MCF 10A (cell line): ENCODE measurements around the gene MAGEF1. TPM values are rescaled to one million over a fixed set of nuclear protein-coding genes. Genes with fewer than 3 reads are reported as not detected.

Experiments
- BruUV-seq: library from RNA; stranded (reverse); fragments of 400-500 nt; replicated peaks from 2 replicates; lab custom pipeline; 2021; lab: Mats Ljungman, UMichigan
- CTCF ChIA-PET: fragments of 300-600 bp; sonication (Branson Sonifier 250); formaldehyde crosslinking; extraction: SDS; loops from one replicate; lab custom pipeline; 2021; ENCODE audit warnings: antibody characterized with exemption, inconsistent platforms; lab: Yijun Ruan, JAX
- POLR2A ChIA-PET: fragments of 300-600, 350-650 bp; sonication (Branson Sonifier 250); formaldehyde crosslinking; extraction: SDS; loops from one replicate; lab custom pipeline; 2020; ENCODE audit warnings: antibody characterized with exemption, inconsistent platforms; lab: Yijun Ruan, JAX
- DNase-seq: peaks from one replicate; pipeline ENCODE4 v3.0.0-alpha.2; 2018; ENCODE audit not compliant: unreplicated experiment
- H3K27ac Mint-ChIP-seq: one replicate; pipeline ENCODE4 v1.8.0; 2022; ENCODE audit warnings: mild to moderate bottlenecking, low read depth, mixed read lengths; ENCODE audit not compliant: unreplicated experiment
- H3K27me3 Mint-ChIP-seq: one replicate; pipeline ENCODE4 v1.8.0; 2022; ENCODE audit warnings: mixed read lengths; ENCODE audit not compliant: insufficient read depth, unreplicated experiment
- H3K36me3 Mint-ChIP-seq: one replicate; pipeline ENCODE4 v1.8.0; 2022; ENCODE audit warnings: mild to moderate bottlenecking, moderate library complexity, mixed read lengths; ENCODE audit not compliant: insufficient read depth, unreplicated experiment
- H3K4me1 Mint-ChIP-seq: one replicate; pipeline ENCODE4 v1.8.0; 2022; ENCODE audit warnings: mixed read lengths; ENCODE audit not compliant: insufficient read depth, unreplicated experiment
- H3K4me3 Mint-ChIP-seq: one replicate; pipeline ENCODE4 v1.8.0; 2022; ENCODE audit warnings: mild to moderate bottlenecking, moderate library complexity, mixed read lengths; ENCODE audit not compliant: unreplicated experiment
- H3K9me3 Mint-ChIP-seq: one replicate; pipeline ENCODE4 v1.8.0; 2022; ENCODE audit warnings: mixed read lengths; ENCODE audit not compliant: unreplicated experiment
- CTCF ChIP-seq: fragments of 200-600 bp; IDR thresholded peaks from one replicate; pipeline ENCODE4 v1.8.0; 2022; ENCODE audit warnings: antibody characterized with exemption, mild to moderate bottlenecking; ENCODE audit not compliant: unreplicated experiment
- intact Hi-C: fragments of 100-400 bp; cut with micrococcal nuclease; formaldehyde crosslinking; loops from 2 replicates; pipeline ENCODE4 v1.14.1; 2022
- total RNA-seq: library from RNA; stranded (reverse); gene quantifications from 2 replicates; pipeline ENCODE4 v1.2.3, GENCODE V29; 2022

Gene MAGEF1
- total RNA-seq, 1 experiment from 2014 or later = 34.5 TPM

GRCh38 chr3:184715943-184716621, 4.2 kb upstream of the MAGEF1 start:
- no TSS peak for BruUV-seq

GRCh38 chr3:184713521-184713920, 1.7 kb upstream of the MAGEF1 start:
- H3K4me3 Mint-ChIP-seq = no peak overlapping the region
- no peak for DNase-seq
- no peak overlapping the region for H3K27ac Mint-ChIP-seq
- H3K36me3 Mint-ChIP-seq = peaks cover 38% of the 10 kb centered on the region
- H3K4me1 Mint-ChIP-seq = peaks cover 36% of the 10 kb centered on the region
- POLR2A ChIA-PET = interaction anchor here (0.6 to 5.6 kb wide), 11 partner anchors 9 to 1110 kb away, joined by 3 to 59 read pairs (median 6); no protein-coding TSS in a partner anchor
- TF ChIP-seq CTCF = no peak
- CTCF ChIA-PET = interaction anchor here (0.5 to 2.9 kb wide), 5 partner anchors 14 to 1065 kb away, joined by 3 to 10 read pairs (median 3); no protein-coding TSS in a partner anchor
- intact Hi-C loops = loop anchor here (5.0 kb wide), 2 partner anchors 64 to 111 kb away; no protein-coding TSS in a partner anchor
- H3K27me3 Mint-ChIP-seq = no peaks in the 10 kb centered on the region
- H3K9me3 Mint-ChIP-seq = no peaks in the 10 kb centered on the region
- no TSS peak for BruUV-seq

More at GRCh38 chr3:184715943-184716621, 4.2 kb upstream of the MAGEF1 start:
- Mint-ChIP-seq H3K36me3 (peaks cover 14% of the 10 kb centered on the region), H3K9me3 (no peaks in the 10 kb centered on the region), H3K27me3 (no peaks in the 10 kb centered on the region), H3K27ac (peak overlapping the region; percentile 14), H3K4me1 (peaks cover 26% of the 10 kb centered on the region), H3K4me3 (no peak overlapping the region)
- POLR2A ChIA-PET = interaction anchor here (0.7 to 1.3 kb wide), 7 partner anchors 9 to 150 kb away, joined by 3 to 9 read pairs (median 4); no protein-coding TSS in a partner anchor
- CTCF ChIA-PET = interaction anchor here (1.1 to 1.3 kb wide), 3 partner anchors 33 to 154 kb away, joined by 3 to 5 read pairs (median 5); partner anchors contain the start of gene EPHB3
- no peak for DNase-seq
- no peak for TF ChIP-seq CTCF
- intact Hi-C loops = no loop called here

- Mint-ChIP-seq H3K27me3 (no peaks in the 10 kb centered on the region), H3K27ac (peak overlapping the region; percentile 43), H3K4me3 (peak overlapping the region; percentile 84), H3K36me3 (peaks cover 38% of the 10 kb centered on the region), H3K9me3 (no peaks in the 10 kb centered on the region), H3K4me1 (peaks cover 36% of the 10 kb centered on the region)
- no peak for TF ChIP-seq CTCF
- POLR2A ChIA-PET = interaction anchor here (1.0 to 5.6 kb wide), 11 partner anchors 8 to 112 kb away, joined by 3 to 59 read pairs (median 10); no protein-coding TSS in a partner anchor
- intact Hi-C loops = loop anchor here (5.0 kb wide), 2 partner anchors 64 to 111 kb away; no protein-coding TSS in a partner anchor
- no TSS peak for BruUV-seq
- no peak for DNase-seq
- CTCF ChIA-PET = interaction anchor here (0.5 to 2.9 kb wide), 4 partner anchors 14 to 1066 kb away, joined by 3 to 10 read pairs (median 4); no protein-coding TSS in a partner anchor
These were observed 1.1 kb upstream of the MAGEF1 start for GRCh38 chr3:184713040-184713355.
